ENCODE data around the gene ZNF35. TPM values are rescaled to one million over a fixed set of nuclear protein-coding genes. Genes with fewer than 3 reads are reported as not detected.

Gene ZNF35
- total and polyA plus RNA-seq, 2 donors (not counting 3 experiments of a cell fraction or from before 2014, with no cell fraction given): 2.5 to 9.1 TPM

DNA sequence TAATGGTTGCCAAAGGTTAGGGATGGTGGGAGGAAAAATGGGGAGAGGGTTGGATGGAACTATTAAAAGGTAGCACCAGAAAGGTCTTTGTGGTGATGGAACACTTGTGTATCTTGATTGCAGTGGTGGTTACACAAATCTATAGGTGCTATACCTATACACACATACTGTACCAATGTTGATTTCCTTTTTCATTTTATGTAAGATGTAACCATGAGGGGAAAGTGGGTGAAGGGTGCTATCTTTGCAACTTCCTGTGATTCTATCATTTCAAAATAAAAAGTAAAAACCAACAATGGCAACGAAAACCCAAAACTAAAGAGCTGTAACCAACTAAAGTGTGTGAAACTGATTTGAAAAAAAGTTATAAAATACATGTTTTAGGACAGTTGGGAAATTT, 761 bp upstream of the ZNF35 start:
- Histone ChIP-seq H3K4me1 (ENCODE audit: control insufficient read depth, extremely low read depth, insufficient read depth, low read length) (peaks cover 8% of the 10 kb centered on the region), H3K9me1 (replicated peaks; ENCODE audit: control insufficient read depth, extremely low read depth, insufficient read depth, low read length) (no peaks in the 10 kb centered on the region), H3K36me3 (ENCODE audit: control insufficient read depth in 2 of 2, extremely low read depth in 1 of 2, insufficient read depth in 2 of 2, low read length in 2 of 2) (peaks cover 17 to 19% of the 10 kb centered on the region in 2 experiments), H3K9ac (replicated peaks; ENCODE audit: extremely low read depth, insufficient read depth, low read length) (no peak overlapping the region), H2AFZ (ENCODE audit: low read depth, low read length) (no peak overlapping the region), H3K4me3 (replicated peaks in 1 of 3; ENCODE audit: insufficient read depth in 1 of 3, low read depth in 1 of 3, low read length in 3 of 3) (no peak overlapping the region), H3K27ac (ENCODE audit: insufficient read depth, low read depth, low read length) (no peak overlapping the region), H3K9me3 (replicated peaks; ENCODE audit: control insufficient read depth, insufficient read depth, low read length) (peaks cover 8% of the 10 kb centered on the region), H4K20me1 (replicated peaks; ENCODE audit: control insufficient read depth, extremely low read depth, insufficient read depth, low read length) (no peaks in the 10 kb centered on the region), H3K27me3 (ENCODE audit: control insufficient read depth in 2 of 2, insufficient read depth in 2 of 2, low read length in 2 of 2) (no peaks in the 10 kb centered on the region), H3K4me2 (ENCODE audit: insufficient read depth, low read length) (peak overlapping the region; percentile 99), H3K79me2 (ENCODE audit: control insufficient read depth, insufficient read depth, low read length) (peaks cover 11% of the 10 kb centered on the region)
- FAIRE-seq (no peak), DNase-seq (ENCODE audit: low read depth, low spot score) (no peak)
- intact Hi-C loops (cut with micrococcal nuclease) (loop anchor here (1.0 to 10.0 kb wide), 5 partner anchors 22 to 237 kb away; partner anchors contain the start of genes KIAA1143, KIF15, ZNF197 and ZNF501), dilution Hi-C loops (cut with MboI; ENCODE audit: extremely low pct_ligation_motif_present, low sequenced_read_pairs) (no loop called here)
- no TSS peak for BruUV-seq (replicated peaks)
- ChIA-PET POLR2A (interaction anchor here (1.1 kb wide), 1 partner anchor 64 kb away, joined by 3 read pairs; the partner anchor contains the start of gene ZNF502), CTCF (interaction anchor here (1.3 to 1.4 kb wide), 2 partner anchors 10 to 22 kb away, joined by 5 to 6 read pairs; partner anchors contain the start of gene ZNF197)
- TF ChIP-seq JUN (IDR thresholded peaks at IDR 0.05; ENCODE audit: borderline replicate concordance, insufficient read depth, insufficient read length, low read depth) (no peak), GATA2 (IDR thresholded peaks at IDR 0.05; ENCODE audit: insufficient read depth, insufficient read length, low read depth, low read length) (no peak), EZH2 (IDR thresholded peaks at IDR 0.05; ENCODE audit: borderline replicate concordance, low read depth, low read length, severe bottlenecking) (no peak)

DNA sequence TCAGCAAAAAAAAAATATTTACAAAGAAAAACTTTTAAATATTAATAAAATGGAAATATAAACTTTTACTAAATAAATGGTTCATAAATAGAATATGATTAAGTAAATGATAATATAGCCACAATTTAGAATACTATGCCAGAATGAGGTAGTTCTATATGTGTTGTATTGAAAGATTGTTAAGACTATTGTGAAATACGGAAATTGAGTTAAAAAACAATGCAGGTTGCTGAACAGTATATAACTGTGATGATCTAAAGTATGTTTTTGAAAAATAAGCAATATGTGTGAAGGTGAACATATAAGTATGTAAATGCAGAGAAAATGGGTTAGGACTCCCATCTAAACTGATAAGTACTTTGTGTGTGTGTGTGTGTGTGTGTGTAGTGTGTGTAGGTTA, 1.2 kb downstream of the ZNF35 start:
- H3K27ac ChIP-seq (ENCODE audit: insufficient read depth, low read depth, low read length): no peak overlapping the region
- TF ChIP-seq FOS (IDR thresholded peaks at IDR 0.05; ENCODE audit: borderline replicate concordance, insufficient read depth, low read length): no peak
- no peak for TF ChIP-seq POLR2AphosphoS5 (IDR thresholded peaks at IDR 0.05; ENCODE audit: insufficient read depth, low read depth, low read length)
- no peak for TF ChIP-seq POLR2A (IDR thresholded peaks at IDR 0.05; ENCODE audit: low read depth, low read length)
- CTCF ChIA-PET: no interaction called here
- H3K27me3 ChIP-seq (ENCODE audit: control insufficient read depth in 2 of 2, insufficient read depth in 2 of 2, low read length in 2 of 2): no peaks in the 10 kb centered on the region
- intact Hi-C loops (cut with micrococcal nuclease) (loop anchor here (1.0 to 10.0 kb wide), 4 partner anchors 78 to 265 kb away; partner anchors contain the start of genes KIAA1143, KIF15 and ZNF501), dilution Hi-C loops (cut with MboI; ENCODE audit: extremely low pct_ligation_motif_present, low sequenced_read_pairs) (no loop called here)
- no peaks in the 10 kb centered on the region for H3K9me1 ChIP-seq (replicated peaks; ENCODE audit: control insufficient read depth, extremely low read depth, insufficient read depth, low read length)
- peak overlapping the region; percentile 99 for H3K4me2 ChIP-seq (ENCODE audit: insufficient read depth, low read length)
- H3K4me1 ChIP-seq (ENCODE audit: control insufficient read depth, extremely low read depth, insufficient read depth, low read length): peaks cover 8% of the 10 kb centered on the region
- peaks cover 23 to 32% of the 10 kb centered on the region in 2 experiments for H3K36me3 ChIP-seq (ENCODE audit: control insufficient read depth in 2 of 2, extremely low read depth in 1 of 2, insufficient read depth in 2 of 2, low read length in 2 of 2)
- DNase-seq (ENCODE audit: low read depth, low spot score) (no peak), FAIRE-seq (no peak)
- BruUV-seq (replicated peaks): no TSS peak
- H3K79me2 ChIP-seq (ENCODE audit: control insufficient read depth, insufficient read depth, low read length): peaks cover 11% of the 10 kb centered on the region
- POLR2A ChIA-PET: no interaction called here
- H3K9me3 ChIP-seq (replicated peaks; ENCODE audit: control insufficient read depth, insufficient read depth, low read length): no peaks in the 10 kb centered on the region
- H4K20me1 ChIP-seq (replicated peaks; ENCODE audit: control insufficient read depth, extremely low read depth, insufficient read depth, low read length): no peaks in the 10 kb centered on the region
- H3K9ac ChIP-seq (replicated peaks; ENCODE audit: extremely low read depth, insufficient read depth, low read length): no peak overlapping the region
- H3K4me3 ChIP-seq (replicated peaks in 1 of 3; ENCODE audit: insufficient read depth in 1 of 3, low read depth in 1 of 3, low read length in 3 of 3): no peak overlapping the region
- H2AFZ ChIP-seq (ENCODE audit: low read depth, low read length): no peak overlapping the region

Measured in endothelial cell of umbilical vein (primary cell).